Neuronal stem cell (in vitro differentiated cells): Measurements from ENCODE around the gene RASSF6.
A peak's percentile ranks its signal among the peaks of the same experiment; 100 is the strongest.

ENCODE experiments used
- DNase-seq: peaks from one replicate; pipeline ENCODE4 v3.0.0-alpha.2; 2013; ENCODE audit warnings: low spot score
- H2AFZ ChIP-seq: one replicate; pipeline ENCODE4 v1.6.1; 2013; ENCODE audit warnings: mild to moderate bottlenecking, low read length, inconsistent platforms
- H2AK5ac ChIP-seq: 2 replicates; pipeline ENCODE4 v1.6.1; 2013; ENCODE audit warnings: low read depth, mild to moderate bottlenecking, inconsistent platforms, low read length, moderate library complexity, mixed read lengths
- H2BK120ac ChIP-seq: 2 replicates; pipeline ENCODE4 v1.6.1; 2013; ENCODE audit warnings: low read depth, mild to moderate bottlenecking, inconsistent platforms, low read length, moderate library complexity, mixed read lengths
- H2BK12ac ChIP-seq: one replicate; pipeline ENCODE4 v1.6.1; 2013; ENCODE audit warnings: low read length, inconsistent platforms
- H2BK15ac ChIP-seq: 2 replicates; pipeline ENCODE4 v1.6.1; 2013; ENCODE audit warnings: mild to moderate bottlenecking, low read length, inconsistent platforms, mixed read lengths
- H2BK5ac ChIP-seq: one replicate; pipeline ENCODE4 v1.6.1; 2013; ENCODE audit warnings: inconsistent platforms, mild to moderate bottlenecking, low read length, moderate library complexity
- H3K14ac ChIP-seq: one replicate; pipeline ENCODE4 v1.6.1; 2013; ENCODE audit warnings: low read length, inconsistent platforms
- H3K18ac ChIP-seq: 2 replicates; pipeline ENCODE4 v1.6.1; 2013; ENCODE audit warnings: low read length, inconsistent platforms
- H3K23ac ChIP-seq: 2 replicates; pipeline ENCODE4 v1.6.1; 2013; ENCODE audit warnings: low read depth, mild to moderate bottlenecking, mixed read lengths, low read length, inconsistent platforms; ENCODE audit not compliant: poor library complexity
- H3K27ac ChIP-seq: replicated peaks from 3 replicates; pipeline ENCODE4 v1.5.1; 2013; ENCODE audit warnings: low read length, inconsistent platforms
- H3K27me3 ChIP-seq, 3 experiments: 2 replicates each; pipeline ENCODE4 v1.6.1; 2013; ENCODE audit warnings: low read length in 3 of 3, mild to moderate bottlenecking in 2 of 3, inconsistent platforms in 1 of 3, low read depth in 1 of 3, mixed read lengths in 1 of 3, moderate library complexity in 1 of 3; ENCODE audit not compliant: control insufficient read depth in 3 of 3, insufficient read depth in 3 of 3
- H3K36me3 ChIP-seq, 2 donors: replicated peaks in 1 of 2; 2 replicates each; pipeline ENCODE4 v1.6.1; 2013; ENCODE audit warnings: low read length in 2 of 2; ENCODE audit not compliant: control insufficient read depth in 2 of 2, insufficient read depth in 2 of 2
- H3K4ac ChIP-seq: 2 replicates; pipeline ENCODE4 v1.6.1; 2013; ENCODE audit warnings: inconsistent platforms, mild to moderate bottlenecking, low read length, moderate library complexity
- H3K4me1 ChIP-seq, 2 donors: 1 replicate in 1 of 2; 2 replicates in 1 of 2; pipeline ENCODE4 v1.6.1; 2013; ENCODE audit warnings: low read length in 2 of 2, low read depth in 1 of 2; ENCODE audit not compliant: control insufficient read depth in 2 of 2, insufficient read depth in 1 of 2
- H3K4me2 ChIP-seq: one replicate; pipeline ENCODE4 v1.6.1; 2013; ENCODE audit warnings: mild to moderate bottlenecking, low read length, inconsistent platforms; ENCODE audit not compliant: insufficient read depth, poor library complexity, severe bottlenecking
- H3K4me3 ChIP-seq, 2 donors: 2 replicates each; pipeline ENCODE4 v1.5.1; 2013; ENCODE audit warnings: low read length in 2 of 2, mild to moderate bottlenecking in 2 of 2, inconsistent platforms in 1 of 2, moderate library complexity in 1 of 2
- H3K79me1 ChIP-seq: one replicate; pipeline ENCODE4 v1.6.1; 2013; ENCODE audit warnings: low read depth, mild to moderate bottlenecking, inconsistent platforms, low read length, moderate library complexity
- H3K9ac ChIP-seq: one replicate; pipeline ENCODE4 v1.6.1; 2013; ENCODE audit warnings: mild to moderate bottlenecking, low read depth, low read length, inconsistent platforms; ENCODE audit not compliant: poor library complexity
- H3K9me3 ChIP-seq, 2 donors: replicated peaks in 1 of 2; 2 replicates each; pipeline versions ENCODE3 to v1.6.1; 2013; ENCODE audit warnings: low read length in 2 of 2, mild to moderate bottlenecking in 2 of 2, inconsistent platforms in 1 of 2, low read depth in 1 of 2, mixed read lengths in 1 of 2, moderate library complexity in 1 of 2; ENCODE audit not compliant: control insufficient read depth in 2 of 2, insufficient read depth in 1 of 2
- H4K8ac ChIP-seq: one replicate; pipeline ENCODE4 v1.6.1; 2013; ENCODE audit warnings: low read depth, mild to moderate bottlenecking, inconsistent platforms, low read length, moderate library complexity
- H4K91ac ChIP-seq: one replicate; pipeline ENCODE4 v1.6.1; 2013; ENCODE audit warnings: low read length, low read depth, mild to moderate bottlenecking, inconsistent platforms; ENCODE audit not compliant: poor library complexity
- WGBS, 2 donors: extraction: QIAGEN DNeasy Blood & Tissue Kit; methylation state at CpG; one replicate each; pipeline ENCODE4 v1.1.7; 2013; ENCODE audit warnings: missing lambda C conversion rate in 2 of 2, mixed read lengths in 1 of 2; ENCODE audit not compliant: insufficient read length in 2 of 2, insufficient replicate concordance in 1 of 2; ENCODE audit errors: extremely low coverage in 2 of 2; 5-methylcytosine and 5-hydroxymethylcytosine counted together

RASSF6 gene

GRCh38 chr4:73660808-73661207, 40.6 kb upstream of the RASSF6 start:
- no peak for DNase-seq
- Histone ChIP-seq H3K18ac (no peak overlapping the region), H3K9ac (no peak overlapping the region), H3K23ac (no peak overlapping the region), H2AFZ (no peak overlapping the region), H4K91ac (no peak overlapping the region), H2AK5ac (no peak overlapping the region), H3K4me3 (no peak overlapping the region), H2BK15ac (no peak overlapping the region), H3K27me3 (no peaks in the 10 kb centered on the region), H3K9me3 (no peaks in the 10 kb centered on the region), H2BK12ac (no peak overlapping the region), H3K14ac (no peak overlapping the region), H3K36me3 (no peaks in the 10 kb centered on the region), H2BK120ac (no peak overlapping the region), H3K4ac (no peak overlapping the region), H3K4me1 (peaks cover 0 to 3% of the 10 kb centered on the region in 2 donors), H3K27ac (no peak overlapping the region), H3K79me1 (no peaks in the 10 kb centered on the region), H3K4me2 (no peak overlapping the region), H2BK5ac (no peak overlapping the region), H4K8ac (no peak overlapping the region)
- WGBS, 2 donors: no CpG with 5 or more reads among the region's 3 CpGs

GRCh38 chr4:73653695-73654106, 33.5 kb upstream of the RASSF6 start:
- H3K4me2 ChIP-seq: no peak overlapping the region
- H4K8ac ChIP-seq: no peak overlapping the region
- no peak overlapping the region for H4K91ac ChIP-seq
- H3K27me3 ChIP-seq: peaks cover 0 to 8% (median 0%) of the 10 kb centered on the region in 3 experiments
- no peak overlapping the region for H3K4ac ChIP-seq
- H2AK5ac ChIP-seq: no peak overlapping the region
- no CpG with 5 or more reads among the region's 7 CpGs for WGBS, 2 donors
- H3K4me1 ChIP-seq: peaks cover 0 to under 1% of the 10 kb centered on the region in 2 donors
- H3K23ac ChIP-seq: no peak overlapping the region
- DNase-seq: peak; percentile 45
- H3K27ac ChIP-seq: no peak overlapping the region
- no peaks in the 10 kb centered on the region for H3K9me3 ChIP-seq
- H2BK15ac ChIP-seq: no peak overlapping the region
- no peak overlapping the region for H3K14ac ChIP-seq
- no peak overlapping the region for H3K4me3 ChIP-seq
- no peak overlapping the region for H3K18ac ChIP-seq
- H3K9ac ChIP-seq: no peak overlapping the region
- no peak overlapping the region for H2AFZ ChIP-seq
- H3K79me1 ChIP-seq: no peaks in the 10 kb centered on the region
- H2BK5ac ChIP-seq: no peak overlapping the region
- no peaks in the 10 kb centered on the region for H3K36me3 ChIP-seq
- H2BK120ac ChIP-seq: no peak overlapping the region
- no peak overlapping the region for H2BK12ac ChIP-seq

GRCh38 chr4:73650250-73650649, 30.0 kb upstream of the RASSF6 start:
- Histone ChIP-seq H3K9ac (no peak overlapping the region), H4K91ac (no peak overlapping the region), H2BK15ac (no peak overlapping the region), H4K8ac (no peak overlapping the region), H3K14ac (no peak overlapping the region), H3K79me1 (no peaks in the 10 kb centered on the region), H3K4me2 (no peak overlapping the region), H2AFZ (no peak overlapping the region), H3K23ac (no peak overlapping the region), H3K9me3 (no peaks in the 10 kb centered on the region), H3K27ac (no peak overlapping the region), H3K36me3 (no peaks in the 10 kb centered on the region), H3K4me3 (no peak overlapping the region), H3K4ac (no peak overlapping the region), H2BK12ac (no peak overlapping the region), H2BK5ac (no peak overlapping the region), H2AK5ac (no peak overlapping the region), H3K18ac (no peak overlapping the region), H3K4me1 (no peaks in the 10 kb centered on the region), H2BK120ac (no peak overlapping the region), H3K27me3 (peaks cover 0 to 8% (median 0%) of the 10 kb centered on the region in 3 experiments)
- no CpG with 5 or more reads among the region's 3 CpGs for WGBS, 2 donors
- no peak for DNase-seq

GRCh38 chr4:73648478-73648877, 28.2 kb upstream of the RASSF6 start:
- no CpG with 5 or more reads among the region's 3 CpGs for WGBS, 2 donors
- H3K27me3 ChIP-seq: no peaks in the 10 kb centered on the region
- H3K79me1 ChIP-seq: no peaks in the 10 kb centered on the region
- no peak overlapping the region for H2AFZ ChIP-seq
- no peaks in the 10 kb centered on the region for H3K4me1 ChIP-seq
- no peak overlapping the region for H3K4me3 ChIP-seq
- no peak overlapping the region for H3K23ac ChIP-seq
- no peak overlapping the region for H2BK12ac ChIP-seq
- no peak overlapping the region for H3K14ac ChIP-seq
- no peak overlapping the region for H3K4me2 ChIP-seq
- no peak overlapping the region for H2BK15ac ChIP-seq
- H3K27ac ChIP-seq: no peak overlapping the region
- no peak overlapping the region for H2AK5ac ChIP-seq
- H3K9ac ChIP-seq: no peak overlapping the region
- no peak overlapping the region for H4K8ac ChIP-seq
- H3K9me3 ChIP-seq: no peaks in the 10 kb centered on the region
- no peak overlapping the region for H2BK120ac ChIP-seq
- no peak overlapping the region for H3K4ac ChIP-seq
- H3K36me3 ChIP-seq: no peaks in the 10 kb centered on the region
- no peak overlapping the region for H4K91ac ChIP-seq
- no peak for DNase-seq
- no peak overlapping the region for H2BK5ac ChIP-seq
- H3K18ac ChIP-seq: no peak overlapping the region
